Measurements from ENCODE around the gene DNAJC12. TPM values are rescaled to one million over a fixed set of nuclear protein-coding genes. Genes with fewer than 3 reads are reported as not detected.

DNAJC12 gene
- total RNA-seq, 1 experiment from 2014 or later = 4.3 TPM

GRCh38 chr10:67790534-67791408 lies 47.2 kb downstream of the DNAJC12 start:
- H3K4me1 ChIP-seq (ENCODE audit: control insufficient read depth in 1 of 2, insufficient read depth in 2 of 2, low read length in 2 of 2) = peaks cover 0 to 7% of the 10 kb centered on the region in 2 experiments; a peak in 1 of 4 replicates
- RAD21 ChIA-PET (ENCODE audit: low non-redundant PET in 1 of 2, low total read pairs in 2 of 2, uncharacterized antibody in 2 of 2, unreplicated experiment in 2 of 2) = no interaction called here
- no peak overlapping the region for H3K4me3 ChIP-seq (replicated peaks in 1 of 2; ENCODE audit: low read depth in 1 of 2, low read length in 2 of 2)
- intact Hi-C loops (cut with micrococcal nuclease) = no loop called here
- no peak overlapping the region for H3K9ac ChIP-seq (ENCODE audit: low read length)
- H3K36me3 ChIP-seq (ENCODE audit: control insufficient read depth in 1 of 2, insufficient read depth in 2 of 2, low read length in 2 of 2) = no peaks in the 10 kb centered on the region
- POLR2A ChIA-PET = no interaction called here
- no peaks in the 10 kb centered on the region for H3K9me2 ChIP-seq (ENCODE audit: insufficient read depth)
- no peaks in the 10 kb centered on the region for H3K9me3 ChIP-seq (ENCODE audit: control insufficient read depth in 1 of 2, insufficient read depth in 1 of 2, low read depth in 1 of 2, low read length in 2 of 2)
- no peaks in the 10 kb centered on the region for H3K79me2 ChIP-seq (ENCODE audit: insufficient read depth, low read length)
- no peak overlapping the region for H3K27ac ChIP-seq (ENCODE audit: low read depth, low read length)
- ATAC-seq (no peak), DNase-seq (ENCODE audit: low read depth, low spot score) (peak; percentile 57)
- no TSS peak for BruUV-seq (replicated peaks)
- H3K4me2 ChIP-seq (ENCODE audit: low read length) = no peak overlapping the region
- no peaks in the 10 kb centered on the region for H4K20me1 ChIP-seq (ENCODE audit: insufficient read depth)
- CTCF ChIA-PET = no interaction called here
- no peak overlapping the region for H2AFZ ChIP-seq (ENCODE audit: low read depth, low read length, poor library complexity, severe bottlenecking)
- H3K27me3 ChIP-seq (ENCODE audit: insufficient read depth, low read length) = no peaks in the 10 kb centered on the region
- TF ChIP-seq CEBPB (IDR thresholded peaks at IDR 0.05; ENCODE audit: low read depth) = peak; percentile 90
- no peak for TF ChIP-seq SRF (IDR thresholded peaks at IDR 0.05; ENCODE audit: low read depth)
- no peak for TF ChIP-seq POLR2A (IDR thresholded peaks at IDR 0.05; ENCODE audit: borderline replicate concordance, extremely low read depth, insufficient read depth, insufficient read length)
- peak; percentile 50; the same call in 1 of the 2 replicates for TF ChIP-seq FOSL1 (IDR thresholded peaks at IDR 0.05; ENCODE audit: low read depth)
- TF ChIP-seq TCF7L2 (IDR thresholded peaks at IDR 0.05; ENCODE audit: borderline replicate concordance, extremely low read depth, insufficient read depth, insufficient read length) = peak; percentile 64
- TF ChIP-seq EZH2phosphoT487 (IDR thresholded peaks at IDR 0.05; ENCODE audit: borderline replicate concordance) = no peak
- TF ChIP-seq POLR2AphosphoS5 (IDR thresholded peaks at IDR 0.05; ENCODE audit: low read depth, low read length) = peak; percentile 33; the same call in 1 of the 2 replicates
- TF ChIP-seq, protein P1, sequence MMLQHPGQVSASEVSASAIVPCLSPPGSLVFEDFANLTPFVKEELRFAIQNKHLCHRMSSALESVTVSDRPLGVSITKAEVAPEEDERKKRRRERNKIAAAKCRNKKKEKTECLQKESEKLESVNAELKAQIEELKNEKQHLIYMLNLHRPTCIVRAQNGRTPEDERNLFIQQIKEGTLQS (IDR thresholded peaks at IDR 0.05) = peak; percentile 52
- no peak for TF ChIP-seq ZFX (IDR thresholded peaks at IDR 0.05)
- TF ChIP-seq, protein P2, sequence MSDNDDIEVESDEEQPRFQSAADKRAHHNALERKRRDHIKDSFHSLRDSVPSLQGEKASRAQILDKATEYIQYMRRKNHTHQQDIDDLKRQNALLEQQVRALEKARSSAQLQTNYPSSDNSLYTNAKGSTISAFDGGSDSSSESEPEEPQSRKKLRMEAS (IDR thresholded peaks at IDR 0.05) = peak; percentile 25; the same call in 1 of the 2 replicates
- TF ChIP-seq ELF1 (IDR thresholded peaks at IDR 0.05; ENCODE audit: borderline replicate concordance, low read depth) = no peak
- peak; percentile 41; the same call in 1 of the 2 replicates for TF ChIP-seq SP1 (IDR thresholded peaks at IDR 0.05; ENCODE audit: low read depth)
- TF ChIP-seq EGR1 (IDR thresholded peaks at IDR 0.05; ENCODE audit: low read depth) = no peak
- TF ChIP-seq ZNF274 (IDR thresholded peaks at IDR 0.05; ENCODE audit: low read depth, low read length) = no peak
- TF ChIP-seq JUND (IDR thresholded peaks at IDR 0.05) = peak; percentile 40; the same call in 1 of the 2 replicates
- TF ChIP-seq YY1 (IDR thresholded peaks at IDR 0.05; ENCODE audit: extremely low read depth, insufficient replicate concordance, low read depth, low read length) = no peak
- 0 out of 2 replicates have a peak, but pooled peaks have one; percentile 7 for TF ChIP-seq RAD21 (IDR thresholded peaks at IDR 0.05; ENCODE audit: low read depth)
- no peak for TF ChIP-seq EZH2 (IDR thresholded peaks at IDR 0.05)
- TF ChIP-seq, protein P3, sequence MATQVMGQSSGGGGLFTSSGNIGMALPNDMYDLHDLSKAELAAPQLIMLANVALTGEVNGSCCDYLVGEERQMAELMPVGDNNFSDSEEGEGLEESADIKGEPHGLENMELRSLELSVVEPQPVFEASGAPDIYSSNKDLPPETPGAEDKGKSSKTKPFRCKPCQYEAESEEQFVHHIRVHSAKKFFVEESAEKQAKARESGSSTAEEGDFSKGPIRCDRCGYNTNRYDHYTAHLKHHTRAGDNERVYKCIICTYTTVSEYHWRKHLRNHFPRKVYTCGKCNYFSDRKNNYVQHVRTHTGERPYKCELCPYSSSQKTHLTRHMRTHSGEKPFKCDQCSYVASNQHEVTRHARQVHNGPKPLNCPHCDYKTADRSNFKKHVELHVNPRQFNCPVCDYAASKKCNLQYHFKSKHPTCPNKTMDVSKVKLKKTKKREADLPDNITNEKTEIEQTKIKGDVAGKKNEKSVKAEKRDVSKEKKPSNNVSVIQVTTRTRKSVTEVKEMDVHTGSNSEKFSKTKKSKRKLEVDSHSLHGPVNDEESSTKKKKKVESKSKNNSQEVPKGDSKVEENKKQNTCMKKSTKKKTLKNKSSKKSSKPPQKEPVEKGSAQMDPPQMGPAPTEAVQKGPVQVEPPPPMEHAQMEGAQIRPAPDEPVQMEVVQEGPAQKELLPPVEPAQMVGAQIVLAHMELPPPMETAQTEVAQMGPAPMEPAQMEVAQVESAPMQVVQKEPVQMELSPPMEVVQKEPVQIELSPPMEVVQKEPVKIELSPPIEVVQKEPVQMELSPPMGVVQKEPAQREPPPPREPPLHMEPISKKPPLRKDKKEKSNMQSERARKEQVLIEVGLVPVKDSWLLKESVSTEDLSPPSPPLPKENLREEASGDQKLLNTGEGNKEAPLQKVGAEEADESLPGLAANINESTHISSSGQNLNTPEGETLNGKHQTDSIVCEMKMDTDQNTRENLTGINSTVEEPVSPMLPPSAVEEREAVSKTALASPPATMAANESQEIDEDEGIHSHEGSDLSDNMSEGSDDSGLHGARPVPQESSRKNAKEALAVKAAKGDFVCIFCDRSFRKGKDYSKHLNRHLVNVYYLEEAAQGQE (IDR thresholded peaks at IDR 0.05; ENCODE audit: low read depth) = no peak
- TF ChIP-seq, protein P4, sequence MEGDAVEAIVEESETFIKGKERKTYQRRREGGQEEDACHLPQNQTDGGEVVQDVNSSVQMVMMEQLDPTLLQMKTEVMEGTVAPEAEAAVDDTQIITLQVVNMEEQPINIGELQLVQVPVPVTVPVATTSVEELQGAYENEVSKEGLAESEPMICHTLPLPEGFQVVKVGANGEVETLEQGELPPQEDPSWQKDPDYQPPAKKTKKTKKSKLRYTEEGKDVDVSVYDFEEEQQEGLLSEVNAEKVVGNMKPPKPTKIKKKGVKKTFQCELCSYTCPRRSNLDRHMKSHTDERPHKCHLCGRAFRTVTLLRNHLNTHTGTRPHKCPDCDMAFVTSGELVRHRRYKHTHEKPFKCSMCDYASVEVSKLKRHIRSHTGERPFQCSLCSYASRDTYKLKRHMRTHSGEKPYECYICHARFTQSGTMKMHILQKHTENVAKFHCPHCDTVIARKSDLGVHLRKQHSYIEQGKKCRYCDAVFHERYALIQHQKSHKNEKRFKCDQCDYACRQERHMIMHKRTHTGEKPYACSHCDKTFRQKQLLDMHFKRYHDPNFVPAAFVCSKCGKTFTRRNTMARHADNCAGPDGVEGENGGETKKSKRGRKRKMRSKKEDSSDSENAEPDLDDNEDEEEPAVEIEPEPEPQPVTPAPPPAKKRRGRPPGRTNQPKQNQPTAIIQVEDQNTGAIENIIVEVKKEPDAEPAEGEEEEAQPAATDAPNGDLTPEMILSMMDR (IDR thresholded peaks at IDR 0.05 in 2 of 3, conservative IDR thresholded peaks at IDR 0.05 in 1 of 3; ENCODE audit: borderline replicate concordance in 1 of 3, insufficient read depth in 1 of 3, low read depth in 2 of 3, low read length in 2 of 3) = no peak
- TF ChIP-seq CBX3 (IDR thresholded peaks at IDR 0.05; ENCODE audit: low read depth) = peak; percentile 56

All from HCT116 (cell line).